H1 (cell line): ENCODE data around the gene VSIG10. TPM values are rescaled to one million over a fixed set of nuclear protein-coding genes. Genes with fewer than 3 reads are reported as not detected.

Experiments
- CHD1 ChIP-seq: IDR thresholded peaks from 2 replicates; pipeline ENCODE4 v1.6.1; 2012; ENCODE audit warnings: low read depth, low read length, improper control_type of control experiment
- NANOG ChIP-seq: IDR thresholded peaks from 2 replicates; pipeline ENCODE4 v1.6.1; 2011; ENCODE audit warnings: low read length, low read depth, mild to moderate bottlenecking, inconsistent platforms; ENCODE audit not compliant: insufficient read depth, poor library complexity, severe bottlenecking
- POU5F1 ChIP-seq: IDR thresholded peaks from 2 replicates; pipeline ENCODE4 v1.6.1; 2011; ENCODE audit warnings: low read depth, mild to moderate bottlenecking, low read length, moderate library complexity
- SIX5 ChIP-seq: IDR thresholded peaks from 2 replicates; pipeline ENCODE4 v1.6.1; 2011; ENCODE audit warnings: mild to moderate bottlenecking, low read depth, low read length
- polyA plus RNA-seq, 7 experiments: library from polyadenylated mRNA; depleted of rRNA in 3 of 7; stranded (reverse) in 5 of 7; unstranded in 2 of 7; fragments of >200 nt in 5 of 7; fragments of 200-250 nt in 2 of 7; gene quantifications; 1 replicate in 5 of 7; 2 replicates in 1 of 7; 4 replicates in 1 of 7; pipeline versions ENCODE4 v1.2.1 to v1.2.3, GENCODE V29; 2011 to 2013; ENCODE audit warnings: missing spikeins in 2 of 7, mixed read lengths in 2 of 7
- total RNA-seq: library from RNA; stranded (reverse); fragmentation: NEBNext Ultra II Directional; extraction: Animal tissue kit (Norgen Biotek cat#: 25700); gene quantifications from 2 replicates; pipeline ENCODE4 v1.2.1, GENCODE V29; 2021

VSIG10 gene
- total and polyA plus RNA-seq, 2 of the 8 experiments (the other 6 are each of a cell fraction or from before 2014, with no cell fraction given), result 34.4 to 93.6 TPM

DNA sequence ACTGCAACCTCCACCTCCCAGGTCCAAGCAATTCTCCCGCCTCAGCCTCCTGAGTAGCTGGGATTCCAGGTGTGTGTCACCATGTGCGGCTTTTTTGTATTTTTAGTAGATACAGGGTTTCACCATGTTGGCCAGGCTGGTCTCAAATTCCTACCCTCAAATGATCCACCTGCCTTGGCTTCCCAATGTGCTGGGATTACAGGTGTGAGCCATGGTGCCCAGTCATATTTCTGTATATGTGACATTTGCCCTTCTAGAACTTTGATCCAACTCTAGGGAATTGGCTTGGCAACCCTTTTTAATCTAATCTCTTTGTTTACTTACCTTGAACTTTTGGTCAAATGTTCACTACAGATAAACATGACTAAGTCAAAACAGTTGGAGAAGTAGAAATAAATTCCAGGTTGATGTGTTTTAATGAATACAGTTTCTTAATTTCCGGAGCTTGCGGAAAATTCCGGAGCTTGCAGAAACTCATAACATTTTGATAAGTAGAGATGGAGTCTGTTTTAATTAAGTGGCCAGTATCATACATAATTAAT is 20.6 kb upstream of the VSIG10 start (continued):
- TF ChIP-seq POU5F1, result no peak
- TF ChIP-seq NANOG, result no peak
- no peak for TF ChIP-seq CHD1
- no peak for TF ChIP-seq SIX5
